Heart right ventricle (tissue), 16 donors: ENCODE data around the gene KANK2. TPM values are rescaled to one million over a fixed set of nuclear protein-coding genes. Genes with fewer than 3 reads are reported as not detected.

Experiments
- ATAC-seq, 8 donors: fragments of 200-7000 bp; cut with Tn5 transposase; one replicate each; pipeline ENCODE4 v1.9.1; 2020; ENCODE audit warnings: mild to moderate bottlenecking in 8 of 8, moderate library complexity in 8 of 8, moderate number of reproducible peaks in 1 of 8
- DNase-seq, 2 donors: peaks; one replicate each; pipeline ENCODE4 v3.0.0-alpha.2; 2020
- H3K27ac ChIP-seq, 10 donors: fragments of 200-600 bp; sonication (generic) in 2 of 10; one replicate each; pipeline versions ENCODE4 v1.5.0 to v1.8.0; 2020 to 2022; ENCODE audit warnings: mild to moderate bottlenecking in 3 of 10
- H3K27me3 ChIP-seq, 7 donors: fragments of 200-600 bp; one replicate each; pipeline ENCODE4 v1.8.0; 2021 to 2022; ENCODE audit warnings: mild to moderate bottlenecking in 2 of 7
- H3K36me3 ChIP-seq, 9 donors: fragments of 200-600 bp; sonication (generic) in 1 of 9; one replicate each; pipeline versions ENCODE4 v1.5.0 to v1.8.0; 2020 to 2022; ENCODE audit warnings: mild to moderate bottlenecking in 2 of 9
- H3K4me1 ChIP-seq, 9 donors: fragments of 200-600 bp; sonication (generic) in 1 of 9; one replicate each; pipeline versions ENCODE4 v1.5.0 to v1.8.0; 2020 to 2022; ENCODE audit warnings: mild to moderate bottlenecking in 4 of 9
- H3K4me3 ChIP-seq, 10 donors: fragments of 200-600 bp; sonication (generic) in 2 of 10; one replicate each; pipeline versions ENCODE4 v1.5.0 to v1.8.0; 2020 to 2022; ENCODE audit warnings: mild to moderate bottlenecking in 7 of 10, moderate library complexity in 2 of 10
- H3K9me3 ChIP-seq, 11 donors: fragments of 200-600 bp in 10 of 11; sonication (generic) in 2 of 11; one replicate each; pipeline versions ENCODE4 v1.5.0 to v1.8.0; 2013 to 2022; ENCODE audit warnings: mild to moderate bottlenecking in 2 of 11, control low read depth in 1 of 11, moderate library complexity in 1 of 11
- CTCF ChIP-seq, 9 donors: fragments of 200-600 bp; sonication (generic) in 2 of 9; IDR thresholded peaks; one replicate each; pipeline versions ENCODE4 v1.5.0 to v1.8.0; 2021 to 2022; ENCODE audit warnings: antibody characterized with exemption in 9 of 9, mild to moderate bottlenecking in 5 of 9, moderate library complexity in 1 of 9
- WGBS, 2 donors: extraction: QIAGEN DNeasy Blood & Tissue Kit; methylation state at CpG; one replicate each; pipeline ENCODE4 v1.1.7; 2013; ENCODE audit warnings: inconsistent platforms in 1 of 2; 5-methylcytosine and 5-hydroxymethylcytosine counted together
- intact Hi-C, 10 donors: fragments of 100-400 bp; cut with DNase I; formaldehyde crosslinking; loops; one replicate each; pipeline versions ENCODE4 v1.11.1 to v1.14.2; 2022
- polyA plus RNA-seq, 2 donors: library from polyadenylated mRNA; stranded (reverse); fragments of 200-250 nt; gene quantifications; one replicate each; pipeline ENCODE4 v1.2.3, GENCODE V29; 2013
- total RNA-seq, 10 donors: library from RNA; stranded (reverse); fragmentation: NEBNext Ultra II Directional in 3 of 10; extraction: Animal tissue kit (Norgen Biotek cat#: 25700) in 3 of 10; gene quantifications; one replicate each; pipeline versions ENCODE4 v1.2.1 to v1.2.4, GENCODE V29; 2021 to 2023
- donor health status: Arrhythmogenic right ventricular cardiomyopathy.
- donor health status: ischemic (EF 13 %, LVEDD 7.1; RV severe dilation, severe dysfunction).
- donor health status: healthy with polysubstance abuse.
- donor health status: DM: no; HTN: yes; CAD: no.
- donor health status: DM: no; HTN: no; CAD: no.
- donor health status: ischemic (EF 25% LVEDD 6.9; RV normal size, moderate dysfunction).
- donor health status: ischemic (EF 25% LVEDD 5.7; RV mildly dilated, moderate dysfunction).
- donor health status: healthy.
- donor health status: DM: yes; HTN: yes; CAD: no.
- donor health status: Ischemic cardiomyopathy.
- donor health status: ischemic (EF 35%, LVEDD 5.7; RV mildly dilated, moderate dysfunction).
- donor health status: nonischemic (EF 11% LVEDD 7.7; RV severe dilation, severe dysfunction).
- donor health status: DM: yes; HTN: yes; CAD: no.
- donor health status: PGD.
- donor health status: ischemic (EF 29% LVEDD 5.4; RV normal size, mild dysfunction).
- donor health status: nonischemic (EF 23%, LVEDD 6.1; RV moderate dilation, normal function).

The KANK2 gene
- total and polyA plus RNA-seq, 12 donors = 165 to 355 (median 298) TPM

DNA sequence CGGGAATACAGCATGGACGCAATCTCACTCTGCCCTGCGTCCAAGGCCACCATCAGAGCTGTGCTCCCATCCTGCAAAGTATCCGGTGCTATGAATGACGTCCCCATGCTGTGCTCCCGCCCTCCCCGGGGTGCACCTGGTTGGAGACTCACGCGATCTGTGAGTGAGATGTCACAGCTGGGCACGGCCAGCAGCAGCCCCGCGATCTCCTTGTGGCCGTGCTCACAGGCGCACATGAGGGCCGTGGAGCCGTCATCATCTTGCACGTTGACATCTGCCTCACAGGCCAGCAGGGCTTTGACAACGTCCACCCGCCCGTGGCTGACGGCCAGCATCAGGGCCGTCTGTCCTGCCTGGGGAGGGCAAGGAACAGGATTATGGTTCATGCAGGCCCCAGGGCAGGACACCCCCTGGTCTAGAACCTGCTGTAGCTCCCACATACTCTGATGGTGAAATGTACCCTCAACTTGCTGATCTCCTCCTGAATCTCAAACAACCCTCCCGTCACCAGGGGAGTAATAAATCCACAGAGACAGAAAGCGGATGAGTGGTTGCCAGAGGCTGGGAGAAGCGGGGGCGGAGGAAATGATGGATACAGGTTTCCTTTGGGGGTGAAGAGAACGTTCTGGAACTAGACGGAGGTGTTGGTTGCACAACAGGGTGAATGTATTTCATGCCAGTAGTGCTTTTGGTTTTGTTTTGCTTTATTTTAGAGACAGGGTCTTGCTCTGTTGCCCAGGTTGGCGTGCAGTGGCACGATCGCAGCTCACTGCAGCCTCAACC lies 27.3 kb downstream of the KANK2 start:
- TF ChIP-seq CTCF (IDR thresholded peaks at IDR 0.05) = no peak
- Histone ChIP-seq H3K4me1 (peaks cover 5 to 28% (median 16%) of the 10 kb centered on the region in 9 donors), H3K27me3 (no peaks in the 10 kb centered on the region), H3K4me3 (no peak overlapping the region), H3K27ac (peak overlapping the region in 5 of 10 donors; percentile 0 to 53 (median 19)), H3K9me3 (no peaks in the 10 kb centered on the region), H3K36me3 (peaks cover 14 to 100% (median 93%) of the 10 kb centered on the region in 9 donors)
- WGBS, 2 donors = 75 to 82% methylated on average over 31 of the region's 31 CpGs
- DNase-seq = no peak
- ATAC-seq = peak in 1 of 8 donors; percentile 6
- intact Hi-C loops = no loop called here

DNA sequence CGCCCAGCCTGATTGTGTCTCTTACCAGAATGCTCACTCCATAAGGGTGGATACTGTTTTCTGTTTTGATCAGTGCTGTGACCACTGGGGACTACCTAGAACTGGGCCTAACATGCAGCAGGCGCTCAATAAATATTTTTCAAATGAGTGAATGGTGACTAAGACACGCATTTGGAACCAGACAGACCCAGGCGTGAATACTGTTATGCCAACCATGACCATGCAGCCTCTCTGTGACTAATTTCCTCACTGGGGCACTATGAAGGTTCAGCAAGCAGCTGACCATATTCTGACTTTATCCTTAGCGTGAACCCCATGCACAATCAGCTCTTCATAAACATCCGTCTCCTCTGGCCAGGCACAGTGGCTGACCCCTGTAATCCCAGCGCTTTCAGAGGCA lies 28.8 kb downstream of the KANK2 start:
- ATAC-seq = no peak
- H3K36me3 ChIP-seq = peaks cover 14 to 93% (median 78%) of the 10 kb centered on the region in 9 donors

DNA sequence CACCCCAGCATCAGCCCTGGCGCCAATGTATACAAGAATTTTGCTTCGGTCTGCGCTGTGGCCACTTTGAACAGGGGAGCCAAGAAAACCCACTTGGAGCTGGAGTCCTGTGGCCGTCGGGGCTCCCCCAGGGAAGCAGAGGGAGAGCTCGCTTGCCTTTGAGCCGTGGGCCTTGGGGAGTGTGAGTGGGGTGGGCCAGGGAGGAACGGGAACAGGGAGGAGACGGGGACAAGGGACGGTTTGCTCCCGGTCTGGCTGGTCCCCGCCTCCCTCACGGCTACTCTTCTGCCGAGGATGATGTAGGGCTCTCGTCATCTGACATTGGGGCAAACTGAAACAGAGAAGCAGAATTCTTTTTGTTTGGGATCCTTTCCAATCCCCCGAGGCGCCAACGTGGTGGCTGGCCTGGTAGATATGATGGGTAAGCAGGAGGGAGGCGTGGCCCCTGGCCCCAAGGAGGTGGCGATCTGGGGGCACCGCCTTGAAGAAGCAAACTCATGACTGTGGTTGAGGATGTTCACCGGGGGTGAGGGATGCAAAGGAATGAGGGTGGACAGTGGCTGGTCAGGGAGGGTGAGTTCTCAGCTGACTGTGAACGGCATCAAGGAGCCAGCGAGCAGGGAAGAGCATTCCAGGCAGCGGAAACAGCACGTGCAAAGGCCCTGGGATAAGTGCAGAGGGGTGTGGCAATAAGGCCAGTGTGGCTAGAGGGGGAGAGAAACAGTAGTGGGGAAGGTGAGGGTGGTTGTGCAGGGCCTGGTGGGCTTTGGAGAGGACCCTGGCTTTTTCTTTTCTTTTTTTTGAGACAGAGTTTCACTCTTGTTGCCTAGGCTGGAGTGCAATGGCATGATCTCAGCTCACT lies 30.8 kb downstream of the KANK2 start:
- Histone ChIP-seq H3K4me1 (peaks cover 8 to 46% (median 31%) of the 10 kb centered on the region in 9 donors), H3K27ac (peak overlapping the region; percentile 36 to 91 (median 83)), H3K9me3 (peaks cover 0 to under 1% (median 0%) of the 10 kb centered on the region in 11 donors), H3K27me3 (no peaks in the 10 kb centered on the region), H3K4me3 (no peak overlapping the region), H3K36me3 (peaks cover 4 to 76% (median 58%) of the 10 kb centered on the region in 9 donors)
- TF ChIP-seq CTCF (IDR thresholded peaks at IDR 0.05) = no peak
- ATAC-seq (peak in 7 of 8 donors; percentile 15 to 58 (median 31)), DNase-seq (peak in 1 of 2 donors; percentile 64)
- 69 to 75% methylated on average over 26 of the region's 26 CpGs for WGBS, 2 donors
- intact Hi-C loops = no loop called here

More for the DNA sequence above, 28.8 kb downstream of the KANK2 start:
- peaks cover 8 to 43% (median 31%) of the 10 kb centered on the region in 9 donors for H3K4me1 ChIP-seq
- DNase-seq = no peak
- peak overlapping the region in 3 of 10 donors; percentile 15 to 41 (median 16) for H3K27ac ChIP-seq
- 94 to 95% methylated on average over 7 of the region's 7 CpGs for WGBS, 2 donors
- no peaks in the 10 kb centered on the region for H3K27me3 ChIP-seq
- no peaks in the 10 kb centered on the region for H3K9me3 ChIP-seq
- intact Hi-C loops = no loop called here
- H3K4me3 ChIP-seq = no peak overlapping the region
- no peak for TF ChIP-seq CTCF (IDR thresholded peaks at IDR 0.05)

- H3K27me3 ChIP-seq = no peaks in the 10 kb centered on the region
- peaks cover 0 to 10% (median 0%) of the 10 kb centered on the region in 11 donors for H3K9me3 ChIP-seq
- DNase-seq (no peak), ATAC-seq (peak in 3 of 8 donors; percentile 1 to 12 (median 10))
- peaks cover 8 to 43% (median 31%) of the 10 kb centered on the region in 9 donors for H3K4me1 ChIP-seq
- peak overlapping the region in 1 of 10 donors; percentile 11 for H3K4me3 ChIP-seq
- H3K27ac ChIP-seq = peak overlapping the region; percentile 70 to 91 (median 83)
- H3K36me3 ChIP-seq = peaks cover 4 to 66% (median 50%) of the 10 kb centered on the region in 9 donors
- WGBS, 2 donors = 78 to 80% methylated on average over 13 of the region's 13 CpGs
- intact Hi-C loops = loop anchor here in 1 of 10 donors (2.0 kb wide), 2 partner anchors 23 to 25 kb away; no protein-coding TSS in a partner anchor
- no peak for TF ChIP-seq CTCF (IDR thresholded peaks at IDR 0.05)
Observed at GRCh38 chr19:11165486-11166030, 31.8 kb downstream of the KANK2 start.
